ENCODE data around the gene ITPKC.

Gene ITPKC

DNA sequence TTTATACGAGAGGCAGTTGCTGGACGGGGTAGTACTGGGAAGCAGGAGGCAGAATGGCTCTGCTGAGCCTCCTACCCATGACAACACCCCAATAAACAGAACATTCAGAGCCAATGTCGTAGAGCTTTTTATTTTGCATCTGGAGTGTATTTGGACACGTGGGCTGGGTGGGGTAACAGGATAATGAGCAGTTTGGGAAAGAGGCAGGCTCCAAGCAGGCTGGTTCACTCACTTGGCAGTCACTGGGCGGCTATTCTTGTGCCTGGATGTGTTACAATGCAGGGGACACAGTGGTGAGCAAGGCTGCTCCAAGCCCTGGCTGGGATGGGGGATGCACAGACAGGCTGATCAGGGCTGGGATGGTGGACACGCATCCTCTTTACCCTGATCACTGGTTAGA, 23.8 kb downstream of the ITPKC start:
- no peak for DNase-seq (ENCODE audit: low read depth)

DNA sequence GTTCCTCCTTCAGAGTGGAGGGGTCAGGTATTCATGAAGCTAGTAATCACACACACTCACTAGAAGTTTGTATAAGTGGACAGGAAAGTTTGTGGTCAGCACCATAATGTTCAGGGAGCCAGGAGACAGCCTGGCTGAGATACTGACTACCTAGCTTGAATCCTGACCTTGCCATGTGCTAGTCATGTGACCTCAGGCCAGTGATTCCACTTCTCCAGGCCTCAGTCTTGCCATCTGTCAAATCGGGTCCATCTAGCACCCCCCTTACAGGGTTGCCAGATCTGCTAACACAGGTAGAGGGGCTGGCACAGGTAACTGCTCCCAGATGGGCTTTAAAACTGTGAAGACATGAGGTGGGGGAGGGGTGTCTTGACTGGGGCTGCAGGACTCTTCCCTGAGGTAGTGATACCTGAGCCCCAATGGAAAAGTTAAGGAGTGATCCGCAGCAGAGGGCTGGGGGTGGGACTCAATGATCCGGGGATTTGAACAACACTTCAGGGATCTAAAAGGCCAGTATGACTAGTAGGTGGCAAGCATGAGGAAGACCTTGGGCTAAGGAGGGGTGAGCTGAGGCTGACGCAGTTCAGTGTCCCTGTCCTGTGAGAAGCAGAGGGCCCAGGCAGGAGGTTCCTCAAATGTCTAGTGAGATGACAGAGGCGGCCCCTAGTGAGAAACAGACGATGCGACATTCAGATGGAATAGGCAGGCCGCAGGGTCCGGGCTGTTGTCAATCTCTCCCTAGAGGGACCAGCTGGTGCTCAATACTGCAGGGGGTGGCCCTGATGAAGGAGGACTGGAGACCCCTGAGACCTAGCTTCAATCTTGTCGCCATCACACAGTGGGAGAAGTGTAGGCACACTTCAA, 24.8 kb downstream of the ITPKC start:
- DNase-seq (ENCODE audit: low read depth), result no peak

DNA sequence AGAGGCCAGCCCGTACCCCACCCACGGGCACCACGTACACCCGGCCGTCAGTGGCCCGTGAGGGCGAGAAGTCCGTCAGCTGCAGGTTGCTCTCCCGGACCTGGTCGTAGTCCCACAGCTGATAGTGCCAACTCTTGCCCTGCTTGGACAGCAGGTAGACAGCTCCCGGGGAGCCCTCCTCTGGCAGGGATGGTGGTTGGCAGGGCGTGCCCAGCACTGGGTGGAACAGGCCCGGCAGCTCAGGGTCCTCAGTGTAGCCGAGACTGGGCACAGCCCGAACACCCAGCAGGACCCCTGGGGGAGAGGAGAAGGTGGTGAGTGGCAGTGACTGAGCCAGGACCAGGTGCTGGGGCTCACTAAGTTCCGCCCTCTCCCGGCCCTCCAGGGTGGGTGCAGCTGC, 25.6 kb downstream of the ITPKC start:
- no peak for DNase-seq (ENCODE audit: low read depth)

DNA sequence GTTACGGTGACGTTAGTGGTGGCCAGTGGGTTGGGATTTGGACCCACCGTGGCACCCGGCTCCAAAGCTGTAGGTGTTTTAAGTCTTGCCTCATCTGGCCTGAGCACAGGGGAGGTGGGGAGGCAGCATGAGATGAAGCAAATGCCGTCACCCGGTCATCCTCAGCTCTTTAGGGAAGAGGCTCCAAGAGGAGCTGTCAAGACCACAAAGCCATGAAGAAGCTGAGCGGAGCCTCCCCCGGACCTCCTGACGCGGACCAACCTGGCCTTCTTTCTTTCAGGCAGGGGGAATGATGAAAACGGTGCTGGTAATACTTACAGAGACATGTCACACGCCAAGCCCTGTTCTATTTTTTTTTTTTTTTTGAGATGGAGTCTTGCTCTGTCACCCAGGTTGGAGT, 26.0 kb downstream of the ITPKC start:
- DNase-seq (ENCODE audit: low read depth), result no peak

DNA sequence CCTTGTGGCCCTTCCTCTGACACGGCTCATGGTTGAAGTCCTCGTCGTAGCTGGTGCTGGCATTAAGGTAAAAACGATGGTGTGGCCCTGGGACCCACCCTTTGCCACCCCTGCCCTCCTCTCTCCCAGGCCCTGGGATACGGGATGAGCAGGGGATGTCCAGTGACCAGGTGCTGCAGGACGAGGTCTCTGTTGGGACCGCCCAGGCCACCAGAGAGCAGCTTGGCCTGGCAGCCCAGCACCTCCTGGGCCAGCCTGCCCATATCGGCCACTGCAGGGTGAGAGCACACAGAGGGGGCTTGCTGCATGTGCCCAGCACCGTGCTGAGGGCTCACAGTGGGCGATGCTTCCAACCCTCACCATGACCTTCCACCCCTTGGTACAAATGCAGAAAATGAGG, 27.0 kb downstream of the ITPKC start:
- no peak for DNase-seq (ENCODE audit: low read depth)

DNA sequence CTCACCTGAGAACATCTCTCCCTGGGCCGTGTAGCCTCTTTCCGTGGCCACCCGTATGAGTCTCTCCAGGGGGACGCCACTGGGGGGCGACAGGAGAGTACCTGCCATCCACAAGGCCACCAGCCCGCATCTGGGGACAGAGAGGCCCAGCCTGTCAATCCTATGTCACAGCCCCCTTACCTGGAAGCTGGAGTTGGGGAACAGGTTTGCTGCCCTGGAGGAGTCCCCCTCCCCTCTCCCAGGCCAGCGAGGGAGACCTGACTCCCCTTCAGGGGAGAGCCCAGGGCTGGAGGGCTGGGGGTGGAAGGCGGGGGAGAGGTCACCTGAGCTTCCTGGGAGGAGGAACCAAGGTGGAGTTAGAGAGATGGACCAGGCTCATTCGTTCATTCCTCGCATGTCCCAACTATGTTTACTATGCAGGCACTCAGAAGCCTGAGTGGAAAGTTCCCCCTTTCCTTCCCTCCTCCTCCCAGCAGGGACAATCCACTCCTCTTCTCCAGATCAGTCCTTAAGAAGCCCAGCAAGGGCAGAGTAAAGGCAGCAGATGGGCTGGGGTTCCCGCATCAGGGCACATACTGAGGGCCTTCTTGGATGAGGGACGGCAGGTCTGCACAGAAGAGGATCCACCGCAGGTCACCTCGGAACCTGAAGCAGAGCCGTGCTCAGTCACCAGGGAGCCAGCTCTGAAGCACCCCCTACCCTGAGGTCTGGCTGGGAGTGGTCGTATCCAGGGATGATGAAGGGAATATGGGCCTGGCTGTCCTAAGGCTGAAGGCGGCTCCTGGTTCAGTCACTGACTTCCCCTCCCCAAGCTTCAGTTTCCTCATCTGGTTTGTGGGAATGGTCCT, 27.9 kb downstream of the ITPKC start:
- no peak for DNase-seq (ENCODE audit: low read depth)

DNA sequence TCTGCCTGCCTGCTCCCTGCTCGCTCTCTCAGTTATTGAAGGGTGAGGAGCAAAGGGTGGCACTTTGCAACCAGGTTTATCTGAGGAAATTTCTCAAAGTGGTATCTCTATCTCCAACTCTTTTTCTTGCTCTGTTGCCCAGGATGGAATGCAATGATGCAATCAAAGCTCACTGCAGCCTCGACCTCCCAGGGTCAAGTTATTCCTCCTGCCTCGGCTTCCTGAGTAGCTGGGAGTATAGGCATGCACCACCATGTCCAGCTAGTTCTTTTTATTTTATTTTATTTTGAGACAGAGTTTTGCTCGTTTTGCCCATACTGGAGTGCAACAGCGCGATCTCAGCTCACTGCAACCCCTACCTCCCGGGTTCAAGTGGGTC, 28.5 kb downstream of the ITPKC start:
- DNase-seq (ENCODE audit: low read depth), result no peak

DNA sequence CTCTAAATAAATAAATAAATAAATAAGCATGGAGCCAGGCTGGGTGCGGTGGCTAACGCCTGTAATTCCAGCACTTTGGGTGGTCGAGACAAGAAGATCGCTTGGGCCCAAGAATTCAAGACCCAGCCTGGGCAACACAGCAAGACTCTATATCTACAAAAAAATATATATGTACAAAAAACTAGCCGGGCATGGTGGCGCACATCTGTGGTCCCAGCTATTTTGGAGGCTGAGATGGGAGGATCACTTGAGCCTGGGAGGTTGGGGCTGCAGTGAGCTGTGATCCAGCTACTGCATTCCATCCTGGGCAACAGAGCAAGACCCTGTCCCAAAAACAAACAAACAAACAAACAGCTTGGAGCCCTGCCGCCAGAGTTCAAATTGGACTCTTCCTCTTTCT, 30.6 kb downstream of the ITPKC start:
- no peak for DNase-seq (ENCODE audit: low read depth)

DNA sequence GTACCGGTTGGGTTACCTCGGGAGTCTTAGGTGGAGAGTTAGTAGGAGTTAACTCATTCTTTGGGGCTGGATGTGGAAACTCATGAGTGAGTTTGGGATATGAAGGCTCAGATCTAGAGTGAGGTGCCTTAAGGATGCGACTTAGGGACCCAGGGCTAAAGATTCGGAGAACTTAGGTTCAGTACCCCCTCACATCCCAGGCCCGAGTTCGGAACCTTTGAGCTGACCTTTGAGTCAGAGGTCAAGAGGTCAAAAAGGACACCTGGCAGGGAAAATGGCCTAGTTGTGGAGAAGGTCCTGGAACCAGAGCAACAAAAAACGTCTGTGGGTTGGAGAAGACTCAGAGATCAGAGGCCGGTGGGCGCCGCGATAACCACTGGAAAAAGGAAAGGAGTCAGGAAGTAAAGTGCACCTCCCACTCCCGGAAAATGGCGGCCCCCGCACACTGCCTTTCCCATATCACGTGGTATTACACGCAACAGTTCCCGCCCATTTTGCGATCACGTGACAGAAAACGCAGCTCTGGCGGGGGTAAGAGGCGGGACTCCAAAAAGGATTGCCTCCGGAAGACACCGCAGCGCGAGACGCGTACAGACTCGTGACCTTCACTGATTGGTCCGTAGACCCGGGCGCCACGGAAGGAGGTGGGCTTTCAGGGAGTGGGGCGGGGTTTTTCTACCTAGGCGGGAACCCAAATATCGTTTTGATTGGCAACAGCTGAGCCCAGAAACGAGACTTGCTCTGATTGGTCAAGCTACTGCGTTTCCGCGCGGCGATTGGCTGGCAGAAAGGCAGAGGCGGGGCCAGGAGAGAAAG, 33.4 kb downstream of the ITPKC start, which contains the start of gene ACTMAP:
ACTMAP (minus strand) TSS at position 420 of the 816 bp plus-strand sequence. CDS start 674 bp downstream, outside the sequence.
- peak; percentile 98 for DNase-seq (ENCODE audit: low read depth)

DNA sequence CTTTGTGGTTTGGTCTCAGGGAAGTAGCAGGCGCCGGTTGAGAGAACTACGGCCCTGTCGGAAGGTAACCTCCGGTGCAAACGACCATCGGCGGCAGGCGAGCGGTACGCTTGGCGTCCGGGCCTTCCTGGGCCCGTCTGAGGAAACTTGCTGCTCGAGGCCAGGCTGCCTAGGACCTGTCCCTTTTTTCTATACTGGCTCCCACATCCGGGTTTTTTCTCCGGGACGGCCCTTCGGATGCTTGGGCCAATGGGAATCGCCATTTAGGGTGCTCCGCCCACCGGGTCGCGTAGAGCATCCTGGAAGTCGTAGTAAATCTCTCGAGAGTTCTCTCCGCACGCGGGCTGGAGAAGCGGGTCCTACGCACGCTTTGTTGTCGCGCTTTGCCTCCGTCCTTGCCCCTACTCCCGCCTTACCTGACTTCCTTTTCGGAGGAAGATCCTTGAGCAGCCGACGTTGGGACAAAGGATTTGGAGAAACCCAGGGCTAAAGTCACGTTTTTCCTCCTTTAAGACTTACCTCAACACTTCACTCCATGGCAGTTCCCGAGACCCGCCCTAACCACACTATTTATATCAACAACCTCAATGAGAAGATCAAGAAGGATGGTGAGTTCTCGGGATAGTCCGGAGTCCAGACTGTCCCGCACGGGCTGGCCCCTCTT, 34.1 kb downstream of the ITPKC start, which contains the start of gene SNRPA:
SNRPA (plus strand) TSS at position 330 of the 664 bp plus-strand sequence; CDS start at position 536, 206 bp downstream.
- DNase-seq (ENCODE audit: low read depth), result peak; percentile 92

DNA sequence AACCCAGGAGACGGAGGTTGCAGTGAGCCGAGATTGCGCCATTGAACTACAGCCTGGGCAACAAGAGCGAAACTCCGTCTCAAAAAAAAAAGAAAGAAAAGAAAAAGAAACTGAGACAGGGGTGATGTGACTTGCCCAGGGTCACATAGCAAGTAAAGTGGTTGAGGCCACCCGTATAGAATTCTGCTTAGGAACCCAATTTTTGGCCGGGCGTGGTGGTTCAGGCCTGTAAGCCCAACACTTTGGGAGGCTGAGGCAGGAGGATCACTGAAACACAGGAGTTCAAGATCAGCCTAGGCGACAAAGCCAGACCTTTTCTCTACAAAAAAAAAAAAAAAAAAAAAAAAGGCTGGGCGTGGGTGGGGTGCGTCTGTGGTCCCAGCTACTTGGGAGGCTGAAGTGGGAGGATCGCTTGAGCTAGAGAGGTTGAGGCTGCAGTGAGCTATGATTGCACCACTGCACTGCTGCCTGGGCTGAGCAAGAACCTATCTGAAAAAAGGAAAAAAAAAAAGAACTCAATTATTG, 35.4 kb downstream of the ITPKC start:
- DNase-seq (ENCODE audit: low read depth), result no peak

DNA sequence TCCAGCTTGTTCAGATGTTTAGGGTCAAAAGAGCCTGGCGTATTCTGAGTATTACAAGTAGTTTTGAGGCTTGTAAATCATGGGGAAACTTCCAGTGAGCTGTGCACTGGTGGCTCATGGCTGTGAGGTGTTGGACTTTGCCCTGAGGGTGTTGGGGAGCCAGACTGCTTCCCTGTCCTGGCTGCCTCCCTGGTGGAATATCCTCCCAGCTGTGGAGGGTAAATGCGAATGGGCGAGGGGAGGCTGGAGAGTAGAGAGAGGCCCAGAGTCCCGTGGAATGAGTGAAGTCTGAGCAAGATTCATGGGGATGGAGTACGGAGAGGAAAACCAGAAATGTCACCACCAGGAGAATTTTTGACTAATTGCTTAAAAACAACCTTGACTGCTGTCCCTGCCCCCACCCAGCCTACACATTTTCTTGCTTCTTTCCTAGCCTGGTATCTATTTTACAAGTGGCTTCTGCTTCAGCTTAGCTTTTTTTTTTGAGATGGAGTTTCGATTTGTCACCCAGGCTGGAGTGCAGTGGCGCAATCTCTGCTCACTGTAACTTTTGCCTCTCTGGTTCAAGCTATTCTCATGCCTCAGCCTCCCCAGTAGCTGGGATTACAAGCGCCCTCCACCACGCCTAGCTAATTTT, 37.8 kb downstream of the ITPKC start:
- peak; percentile 47 for DNase-seq (ENCODE audit: low read depth)

DNA sequence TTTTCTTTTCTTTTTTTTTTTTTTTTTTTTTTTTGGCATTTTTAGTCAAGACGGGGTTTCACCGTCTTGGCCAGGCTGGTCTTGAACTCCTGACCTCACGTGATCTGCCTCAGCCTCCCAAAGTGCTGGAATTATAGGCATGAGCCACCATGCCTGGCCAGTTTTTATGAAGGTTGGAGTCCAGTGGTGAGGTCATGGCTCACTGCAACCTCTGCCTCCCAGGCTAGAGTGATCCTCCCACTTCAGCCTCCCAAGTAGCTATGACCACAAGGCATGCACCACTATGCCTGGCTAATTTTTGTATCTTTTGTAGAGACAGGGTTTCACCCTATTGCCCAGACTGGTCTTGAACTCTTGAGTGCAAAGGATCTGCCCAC, 38.3 kb downstream of the ITPKC start:
- DNase-seq (ENCODE audit: low read depth), result no peak

DNA sequence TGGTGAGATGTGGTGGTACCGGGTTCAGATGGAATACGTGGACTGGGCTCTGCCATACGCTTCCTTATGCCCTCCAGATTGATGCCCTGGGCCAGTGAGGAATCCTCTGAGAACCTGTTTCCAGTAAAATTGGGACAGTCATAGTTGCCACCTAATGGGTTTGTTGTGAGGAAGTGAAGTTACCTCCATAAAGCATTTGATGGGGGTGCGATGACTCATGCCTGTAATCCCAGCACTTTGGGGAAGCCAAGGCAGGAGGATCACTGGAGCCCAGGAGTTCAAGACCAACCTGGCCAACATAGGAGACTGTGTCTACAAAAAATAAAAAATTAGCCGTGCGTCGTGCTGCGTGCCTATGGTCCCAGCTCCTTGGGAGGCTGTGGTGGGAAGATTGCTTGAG, 38.9 kb downstream of the ITPKC start:
- no peak for DNase-seq (ENCODE audit: low read depth)

DNA sequence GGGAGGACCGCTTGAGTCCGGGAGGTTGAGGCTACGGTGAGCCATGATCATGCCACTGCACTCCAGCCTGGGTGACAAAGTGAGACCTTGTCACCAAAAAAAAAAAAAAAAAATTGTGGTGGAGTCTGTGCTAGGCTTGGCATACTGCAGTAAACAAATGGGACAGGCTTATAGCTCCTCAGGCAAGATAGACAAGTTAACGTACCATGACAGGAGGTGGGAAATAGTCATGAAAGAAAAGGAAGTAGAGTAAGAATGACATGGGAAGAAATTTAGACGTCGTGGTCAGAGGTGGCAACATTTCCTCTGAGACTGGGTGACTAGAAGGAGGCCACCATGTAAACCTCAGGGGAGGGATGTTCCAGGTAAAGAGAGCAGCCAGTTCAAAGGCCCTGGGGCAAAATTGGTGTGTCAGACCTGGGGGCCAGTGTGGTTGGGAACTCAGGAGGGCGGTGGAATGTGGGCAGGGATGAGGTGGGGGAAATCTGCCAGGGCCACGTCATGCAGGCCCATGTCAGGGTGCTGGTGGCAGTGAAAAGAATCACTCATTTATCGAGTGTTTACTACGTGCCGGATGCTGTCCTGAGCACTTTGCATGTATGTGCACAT, 39.7 kb downstream of the ITPKC start:
- no peak for DNase-seq (ENCODE audit: low read depth)

DNA sequence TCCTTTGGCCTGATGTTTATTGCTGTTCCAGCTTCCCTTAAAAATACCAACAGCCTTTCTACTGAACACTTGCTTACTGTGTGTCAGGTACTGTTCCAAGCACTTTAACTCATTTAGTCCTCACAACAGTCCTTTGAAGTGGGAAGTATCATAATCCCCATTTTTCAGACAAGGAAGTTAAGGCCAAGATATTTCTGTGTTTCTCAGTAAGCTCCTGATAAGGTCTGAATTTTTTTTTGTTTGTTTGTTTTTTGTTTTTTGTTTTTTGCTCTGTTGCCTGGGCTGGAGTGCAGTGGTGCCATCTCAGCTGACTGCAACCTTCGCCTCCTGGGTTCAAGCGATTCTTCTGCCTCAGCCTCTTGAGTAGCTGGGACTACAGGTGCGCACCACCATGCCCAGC, 41.6 kb downstream of the ITPKC start:
- DNase-seq (ENCODE audit: low read depth), result no peak

DNA sequence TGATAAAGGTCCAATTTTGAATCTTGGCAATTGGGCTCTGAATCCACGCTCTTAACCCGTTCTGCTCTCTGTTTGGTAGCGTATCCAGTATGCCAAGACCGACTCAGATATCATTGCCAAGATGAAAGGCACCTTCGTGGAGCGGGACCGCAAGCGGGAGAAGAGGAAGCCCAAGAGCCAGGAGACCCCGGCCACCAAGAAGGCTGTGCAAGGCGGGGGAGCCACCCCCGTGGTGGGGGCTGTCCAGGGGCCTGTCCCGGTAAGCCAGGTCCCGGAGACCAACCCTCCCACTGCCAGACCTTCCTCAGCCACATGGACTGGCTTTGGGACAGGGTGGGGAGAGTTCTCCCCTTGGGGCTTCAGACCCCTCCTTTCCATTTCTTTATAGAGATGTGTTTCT, 42.4 kb downstream of the ITPKC start:
- DNase-seq (ENCODE audit: low read depth), result no peak

DNA sequence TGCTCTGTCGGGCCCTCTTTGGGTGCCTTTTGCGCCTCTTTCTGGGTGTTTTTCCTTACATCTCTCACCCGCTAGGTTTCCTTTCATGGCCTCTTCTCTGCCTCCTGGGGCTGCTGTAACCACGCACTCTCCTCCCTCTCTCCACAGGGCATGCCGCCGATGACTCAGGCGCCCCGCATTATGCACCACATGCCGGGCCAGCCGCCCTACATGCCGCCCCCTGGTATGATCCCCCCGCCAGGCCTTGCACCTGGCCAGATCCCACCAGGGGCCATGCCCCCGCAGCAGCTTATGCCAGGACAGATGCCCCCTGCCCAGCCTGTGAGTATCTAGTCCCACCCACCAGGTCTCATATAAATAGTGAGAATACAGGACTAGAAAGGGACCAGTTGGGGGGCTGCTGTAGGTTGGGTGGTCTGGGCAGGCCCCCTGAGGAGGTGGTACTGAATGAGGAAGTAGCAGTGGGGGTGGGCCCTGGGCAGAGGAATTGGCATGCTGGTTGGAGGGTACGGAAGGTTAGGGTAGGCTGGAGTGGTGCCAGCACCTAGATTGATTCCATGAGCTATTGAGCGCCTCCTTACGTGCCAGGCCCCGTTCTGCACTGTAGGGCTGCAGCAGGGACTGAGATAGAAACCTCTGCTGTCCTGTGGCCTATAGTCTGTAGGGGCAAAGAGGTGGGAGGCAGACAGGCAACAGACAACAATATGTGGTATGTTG, 46.0 kb downstream of the ITPKC start:
- no peak for DNase-seq (ENCODE audit: low read depth)

DNA sequence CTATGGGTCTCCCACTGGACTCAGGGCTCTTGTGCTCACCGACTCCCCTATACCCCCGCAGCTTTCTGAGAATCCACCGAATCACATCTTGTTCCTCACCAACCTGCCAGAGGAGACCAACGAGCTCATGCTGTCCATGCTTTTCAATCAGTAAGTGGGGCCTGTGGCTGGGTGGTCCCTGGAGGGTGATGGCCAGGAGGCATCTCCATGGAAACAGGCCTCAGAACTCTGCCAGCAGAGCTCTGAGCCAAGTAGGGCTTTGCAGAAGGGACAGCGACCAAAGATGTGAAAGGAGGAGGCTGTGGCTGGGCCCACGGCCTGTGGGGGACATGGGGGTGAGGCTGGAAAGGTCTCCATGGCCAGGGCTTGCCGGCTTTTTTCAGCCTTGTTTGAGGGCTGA, 46.6 kb downstream of the ITPKC start:
- no peak for DNase-seq (ENCODE audit: low read depth)

DNA sequence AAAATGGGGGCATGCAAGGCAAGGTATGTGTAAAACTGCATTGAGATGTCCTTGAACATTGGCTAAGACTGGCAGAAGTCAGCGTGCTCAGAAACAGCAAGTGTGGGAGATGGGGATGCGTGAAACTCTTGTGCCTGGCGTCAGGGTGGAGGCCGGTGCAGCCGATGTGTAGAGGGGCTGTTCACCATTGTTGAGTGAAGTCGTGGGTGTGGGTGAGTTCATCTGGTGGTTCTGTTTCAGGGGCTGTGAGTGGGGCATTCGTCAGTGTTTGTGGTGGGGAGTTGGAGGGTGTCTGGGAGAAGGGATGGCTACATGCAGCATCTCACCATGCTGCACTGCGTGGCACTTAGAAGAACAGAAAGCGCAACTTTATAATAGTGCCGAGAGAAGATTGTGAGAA, 47.1 kb downstream of the ITPKC start:
- no peak for DNase-seq (ENCODE audit: low read depth)

Data from activated T-helper 9 cell treated with anti-CD3 and anti-CD28 coated beads, Interleukin-2, amount 50 U/mL, for 16 hours (primary cell).